ENCODE results near the gene CHST8. TPM values are rescaled to one million over a fixed set of nuclear protein-coding genes. Genes with fewer than 3 reads are reported as not detected.

Gene CHST8
- total RNA-seq, 4 donors from 2014 or later: 0.66 TPM; not detected in 3

DNA sequence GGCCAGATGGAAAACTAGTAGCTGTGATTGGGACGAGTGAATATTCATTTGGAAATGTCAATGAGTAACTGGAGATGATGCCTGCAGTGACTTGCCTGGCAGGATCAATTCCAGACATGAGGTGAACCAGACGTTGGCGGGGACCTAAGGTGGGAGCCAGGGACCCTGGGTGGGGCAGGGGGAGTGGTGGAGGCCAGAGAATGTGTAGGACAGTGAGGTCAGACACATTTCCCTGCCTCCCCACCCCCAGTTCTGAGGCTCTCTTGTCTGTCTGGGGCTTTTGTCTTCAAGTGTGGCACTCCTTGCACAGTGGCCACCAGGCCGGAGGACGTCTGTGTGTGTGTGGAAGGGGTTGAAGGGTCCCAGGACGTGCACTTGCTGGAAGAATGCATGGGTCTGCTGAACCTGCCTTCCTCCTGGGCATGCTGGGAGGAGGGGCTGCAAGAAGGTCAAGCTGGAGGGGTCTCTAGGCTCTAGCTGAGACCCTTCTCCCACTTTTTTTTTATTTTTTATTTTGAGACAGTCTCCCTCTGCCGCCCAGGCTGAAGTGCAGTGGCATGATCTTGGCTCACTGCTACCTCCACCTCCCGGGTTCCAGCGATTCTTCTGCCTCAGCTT is 51.6 kb downstream of the CHST8 start:
- Histone ChIP-seq H3K36me3 (no peaks in the 10 kb centered on the region), H3K4me1 (no peaks in the 10 kb centered on the region), H3K27me3 (peaks cover 0 to 54% (median 0%) of the 10 kb centered on the region in 4 donors), H3K9me3 (no peaks in the 10 kb centered on the region), H3K27ac (replicated peaks in 1 of 4) (no peak overlapping the region), H3K4me3 (no peak overlapping the region)
- no peak for DNase-seq (ENCODE audit: extremely low spot score)
- 79% methylated on average over 8 of the region's 9 CpGs for WGBS
- TF ChIP-seq POLR2AphosphoS5 (IDR thresholded peaks at IDR 0.05) (no peak), POLR2A (IDR thresholded peaks at IDR 0.05; ENCODE audit: low read depth) (no peak), EP300 (IDR thresholded peaks at IDR 0.05) (no peak)
- TF ChIP-seq, protein P1, sequence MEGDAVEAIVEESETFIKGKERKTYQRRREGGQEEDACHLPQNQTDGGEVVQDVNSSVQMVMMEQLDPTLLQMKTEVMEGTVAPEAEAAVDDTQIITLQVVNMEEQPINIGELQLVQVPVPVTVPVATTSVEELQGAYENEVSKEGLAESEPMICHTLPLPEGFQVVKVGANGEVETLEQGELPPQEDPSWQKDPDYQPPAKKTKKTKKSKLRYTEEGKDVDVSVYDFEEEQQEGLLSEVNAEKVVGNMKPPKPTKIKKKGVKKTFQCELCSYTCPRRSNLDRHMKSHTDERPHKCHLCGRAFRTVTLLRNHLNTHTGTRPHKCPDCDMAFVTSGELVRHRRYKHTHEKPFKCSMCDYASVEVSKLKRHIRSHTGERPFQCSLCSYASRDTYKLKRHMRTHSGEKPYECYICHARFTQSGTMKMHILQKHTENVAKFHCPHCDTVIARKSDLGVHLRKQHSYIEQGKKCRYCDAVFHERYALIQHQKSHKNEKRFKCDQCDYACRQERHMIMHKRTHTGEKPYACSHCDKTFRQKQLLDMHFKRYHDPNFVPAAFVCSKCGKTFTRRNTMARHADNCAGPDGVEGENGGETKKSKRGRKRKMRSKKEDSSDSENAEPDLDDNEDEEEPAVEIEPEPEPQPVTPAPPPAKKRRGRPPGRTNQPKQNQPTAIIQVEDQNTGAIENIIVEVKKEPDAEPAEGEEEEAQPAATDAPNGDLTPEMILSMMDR (IDR thresholded peaks at IDR 0.05): no peak
- intact Hi-C loops (cut with DNase I): no loop called here

DNA sequence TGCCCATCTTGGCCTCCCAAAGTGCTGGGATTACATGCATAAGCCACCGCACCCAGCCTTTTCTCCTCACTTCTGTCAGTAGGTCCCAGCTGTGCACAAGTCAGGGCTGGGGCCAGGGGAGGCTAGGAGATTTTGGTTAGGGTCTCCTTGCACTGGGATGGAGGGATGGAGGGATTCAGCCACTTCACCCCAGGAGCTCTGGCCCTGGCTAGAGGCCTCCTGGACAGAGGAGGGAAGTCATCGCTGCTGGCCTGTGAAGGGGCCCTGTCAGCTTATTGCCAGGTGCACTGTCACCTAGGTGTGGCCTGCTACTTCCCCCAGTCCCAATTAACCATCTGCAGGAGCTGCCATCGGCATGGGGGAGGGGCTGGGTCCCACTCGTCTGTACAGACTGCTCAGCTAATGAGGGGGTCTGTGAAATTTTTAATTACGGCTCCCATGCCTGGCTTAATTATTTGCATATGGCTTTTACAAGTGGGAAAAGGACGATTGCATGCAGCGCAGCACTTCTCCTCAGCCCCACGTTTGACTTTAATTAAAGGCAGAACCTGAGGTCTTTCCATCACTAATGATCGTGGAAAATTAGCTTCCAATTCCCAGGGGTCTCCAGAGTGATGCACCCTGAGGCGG is 52.4 kb downstream of the CHST8 start:
- intact Hi-C loops (cut with DNase I): no loop called here
- TF ChIP-seq EP300 (IDR thresholded peaks at IDR 0.05) (no peak), POLR2A (IDR thresholded peaks at IDR 0.05; ENCODE audit: low read depth) (no peak), POLR2AphosphoS5 (IDR thresholded peaks at IDR 0.05) (no peak)
- TF ChIP-seq, protein P1 (IDR thresholded peaks at IDR 0.05): no peak
- Histone ChIP-seq H3K36me3 (no peaks in the 10 kb centered on the region), H3K9me3 (no peaks in the 10 kb centered on the region), H3K27ac (replicated peaks in 1 of 4) (no peak overlapping the region), H3K27me3 (peaks cover 0 to 52% (median 0%) of the 10 kb centered on the region in 4 donors), H3K4me3 (no peak overlapping the region), H3K4me1 (no peaks in the 10 kb centered on the region)
- DNase-seq (ENCODE audit: extremely low spot score): no peak
- 56% methylated on average over 9 of the region's 10 CpGs for WGBS

DNA sequence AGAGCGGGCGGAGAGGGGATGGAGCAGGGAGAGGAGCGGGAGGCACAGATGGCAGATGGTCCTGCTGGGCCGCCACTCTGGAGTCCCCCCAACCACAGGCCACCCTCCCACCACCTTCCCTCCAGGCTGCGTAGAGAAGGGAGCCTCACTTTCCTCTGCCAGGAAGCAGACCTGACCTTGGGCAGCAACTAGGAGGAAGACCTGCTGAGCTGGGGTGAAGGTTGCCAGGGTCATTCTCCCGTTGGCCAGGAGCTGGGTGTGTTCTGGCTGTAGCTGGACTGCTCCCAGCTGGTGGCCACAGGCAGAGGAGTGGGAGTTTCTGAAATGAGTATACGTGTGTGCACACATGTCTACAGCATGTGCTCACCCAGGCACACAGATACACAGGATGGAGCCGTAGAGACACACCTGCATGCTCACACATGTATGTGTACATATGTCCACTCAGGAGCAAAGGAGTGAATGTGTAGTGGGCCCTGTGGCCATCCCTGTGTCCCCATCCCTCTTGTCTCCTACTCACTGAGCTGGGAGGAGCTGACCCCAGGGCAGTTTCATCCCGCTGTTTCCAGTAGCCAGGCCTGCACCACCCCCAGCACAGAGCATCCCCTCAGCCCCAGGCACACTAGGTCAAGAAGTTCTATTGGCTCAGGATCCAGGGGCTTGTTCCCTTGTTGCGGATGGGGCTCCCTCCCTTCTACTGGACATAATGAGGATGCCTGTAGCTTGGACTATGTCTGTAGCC is 53.0 kb downstream of the CHST8 start:
- Histone ChIP-seq H3K4me3 (no peak overlapping the region), H3K27me3 (peaks cover 0 to 58% (median 0%) of the 10 kb centered on the region in 4 donors), H3K27ac (replicated peaks in 1 of 4) (no peak overlapping the region), H3K4me1 (no peaks in the 10 kb centered on the region), H3K9me3 (no peaks in the 10 kb centered on the region), H3K36me3 (no peaks in the 10 kb centered on the region)
- intact Hi-C loops (cut with DNase I): no loop called here
- WGBS: 66% methylated on average over 9 of the region's 10 CpGs
- TF ChIP-seq POLR2A (IDR thresholded peaks at IDR 0.05; ENCODE audit: low read depth) (no peak), EP300 (IDR thresholded peaks at IDR 0.05) (no peak), POLR2AphosphoS5 (IDR thresholded peaks at IDR 0.05) (no peak)
- TF ChIP-seq, protein P1 (IDR thresholded peaks at IDR 0.05): no peak
- no peak for DNase-seq (ENCODE audit: extremely low spot score)

DNA sequence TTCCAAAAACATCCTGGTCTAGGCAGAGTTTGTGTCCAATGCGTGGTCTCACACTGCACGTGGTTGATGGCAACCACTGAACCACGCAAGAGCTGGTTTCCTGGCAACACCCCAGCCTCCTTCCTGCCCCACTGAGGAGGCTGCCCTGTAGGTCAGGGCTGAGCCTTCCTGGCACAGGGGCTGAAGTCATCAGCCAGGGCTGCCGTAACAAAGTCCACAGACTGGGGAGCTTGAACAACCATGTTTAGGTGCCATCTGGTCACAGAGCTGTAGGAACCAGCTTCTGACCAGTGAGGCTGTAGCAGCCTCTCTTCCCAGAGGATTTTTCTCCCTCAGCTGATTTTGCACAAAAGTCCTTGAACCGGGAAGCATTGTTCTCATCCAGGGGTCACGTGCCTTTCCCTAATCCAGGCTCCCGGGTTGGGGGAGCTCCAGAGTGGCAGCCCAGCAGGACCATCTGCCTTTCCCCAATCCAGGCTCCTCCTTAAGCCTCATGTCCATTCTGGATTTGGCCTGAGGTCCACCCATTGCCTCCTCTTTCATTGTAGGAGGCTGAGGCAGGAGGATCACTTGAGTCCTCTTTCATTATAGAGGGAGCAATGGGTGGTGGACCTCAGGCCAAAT is 53.9 kb downstream of the CHST8 start:
- Histone ChIP-seq H3K4me1 (no peaks in the 10 kb centered on the region), H3K27ac (replicated peaks in 1 of 4) (no peak overlapping the region), H3K36me3 (no peaks in the 10 kb centered on the region), H3K27me3 (peaks cover 0 to 59% (median 0%) of the 10 kb centered on the region in 4 donors), H3K9me3 (no peaks in the 10 kb centered on the region), H3K4me3 (no peak overlapping the region)
- 50% methylated on average over 2 of the region's 7 CpGs for WGBS
- intact Hi-C loops (cut with DNase I): no loop called here
- no peak for DNase-seq (ENCODE audit: extremely low spot score)
- TF ChIP-seq POLR2AphosphoS5 (IDR thresholded peaks at IDR 0.05): no peak
- no peak for TF ChIP-seq POLR2A (IDR thresholded peaks at IDR 0.05; ENCODE audit: low read depth)
- no peak for TF ChIP-seq EP300 (IDR thresholded peaks at IDR 0.05)
- TF ChIP-seq, protein P1 (IDR thresholded peaks at IDR 0.05): no peak
